ENCODE results near the gene RTRAF. TPM values are rescaled to one million over a fixed set of nuclear protein-coding genes. Genes with fewer than 3 reads are reported as not detected.

Gene RTRAF
- total and polyA plus RNA-seq, 10 of the 15 experiments (the other 5 are each of a cell fraction or from before 2014, with no cell fraction given), result 248 to 540 (median 368) TPM

DNA sequence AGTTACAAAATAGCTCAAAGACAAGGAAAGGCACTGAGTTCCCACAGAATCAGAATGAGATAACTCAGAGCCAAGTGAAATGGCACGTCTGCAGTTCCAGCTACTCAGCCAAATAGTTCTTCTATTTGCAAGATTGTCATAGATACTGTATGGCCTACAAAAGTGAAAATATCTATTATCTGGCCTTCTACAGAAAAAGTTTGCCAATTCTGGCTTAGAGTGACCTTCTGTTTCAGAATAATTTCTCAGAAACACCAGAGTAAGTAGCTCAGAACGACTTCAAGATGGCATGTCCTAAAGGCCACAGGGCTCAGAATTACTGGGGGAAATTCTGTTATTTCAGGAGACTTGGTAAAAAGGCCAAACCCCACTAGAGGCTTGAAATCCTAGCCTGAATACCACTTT, 10.7 kb upstream of the RTRAF start:
- Histone ChIP-seq H3K4me3 (no peak overlapping the region), H3K27me3 (replicated peaks in 1 of 2; ENCODE audit: control insufficient read depth in 2 of 2, insufficient read depth in 2 of 2, low read length in 1 of 2) (no peaks in the 10 kb centered on the region), H2AFZ (ENCODE audit: control insufficient read depth, low read depth, low read length) (peak overlapping the region; percentile 31), H3K4me1 (ENCODE audit: control insufficient read depth, insufficient read depth, low read length) (peaks cover 3% of the 10 kb centered on the region), H4K20me1 (ENCODE audit: control insufficient read depth, insufficient read depth) (no peaks in the 10 kb centered on the region), H3K27ac (ENCODE audit: control insufficient read depth, insufficient read depth) (no peak overlapping the region), H3K79me2 (ENCODE audit: control insufficient read depth, insufficient read depth, low read length) (no peaks in the 10 kb centered on the region), H3K4me2 (ENCODE audit: control insufficient read depth, insufficient read depth) (no peak overlapping the region), H3K36me3 (ENCODE audit: control insufficient read depth in 2 of 2, insufficient read depth in 2 of 2, low read length in 1 of 2) (no peaks in the 10 kb centered on the region), H3K9me3 (replicated peaks; ENCODE audit: control insufficient read depth, insufficient read depth, low read length) (no peaks in the 10 kb centered on the region; the same call in 2 of the 3 replicates), H3K9ac (ENCODE audit: control insufficient read depth, insufficient read depth, low read length) (no peak overlapping the region)
- CTCF ChIA-PET, result interaction anchor here (0.6 to 7.3 kb wide), 57 partner anchors 10 to 1849 kb away, joined by 3 to 67 read pairs (median 4); partner anchors contain the start of genes GNG2 and RTRAF
- RAD21 ChIA-PET (ENCODE audit: unreplicated experiment), result interaction anchor here (0.6 to 3.2 kb wide), 24 partner anchors 9 to 229 kb away, joined by 3 to 26 read pairs (median 4); partner anchors contain the start of gene GNG2
- no peak for ATAC-seq
- TF ChIP-seq, protein P1, sequence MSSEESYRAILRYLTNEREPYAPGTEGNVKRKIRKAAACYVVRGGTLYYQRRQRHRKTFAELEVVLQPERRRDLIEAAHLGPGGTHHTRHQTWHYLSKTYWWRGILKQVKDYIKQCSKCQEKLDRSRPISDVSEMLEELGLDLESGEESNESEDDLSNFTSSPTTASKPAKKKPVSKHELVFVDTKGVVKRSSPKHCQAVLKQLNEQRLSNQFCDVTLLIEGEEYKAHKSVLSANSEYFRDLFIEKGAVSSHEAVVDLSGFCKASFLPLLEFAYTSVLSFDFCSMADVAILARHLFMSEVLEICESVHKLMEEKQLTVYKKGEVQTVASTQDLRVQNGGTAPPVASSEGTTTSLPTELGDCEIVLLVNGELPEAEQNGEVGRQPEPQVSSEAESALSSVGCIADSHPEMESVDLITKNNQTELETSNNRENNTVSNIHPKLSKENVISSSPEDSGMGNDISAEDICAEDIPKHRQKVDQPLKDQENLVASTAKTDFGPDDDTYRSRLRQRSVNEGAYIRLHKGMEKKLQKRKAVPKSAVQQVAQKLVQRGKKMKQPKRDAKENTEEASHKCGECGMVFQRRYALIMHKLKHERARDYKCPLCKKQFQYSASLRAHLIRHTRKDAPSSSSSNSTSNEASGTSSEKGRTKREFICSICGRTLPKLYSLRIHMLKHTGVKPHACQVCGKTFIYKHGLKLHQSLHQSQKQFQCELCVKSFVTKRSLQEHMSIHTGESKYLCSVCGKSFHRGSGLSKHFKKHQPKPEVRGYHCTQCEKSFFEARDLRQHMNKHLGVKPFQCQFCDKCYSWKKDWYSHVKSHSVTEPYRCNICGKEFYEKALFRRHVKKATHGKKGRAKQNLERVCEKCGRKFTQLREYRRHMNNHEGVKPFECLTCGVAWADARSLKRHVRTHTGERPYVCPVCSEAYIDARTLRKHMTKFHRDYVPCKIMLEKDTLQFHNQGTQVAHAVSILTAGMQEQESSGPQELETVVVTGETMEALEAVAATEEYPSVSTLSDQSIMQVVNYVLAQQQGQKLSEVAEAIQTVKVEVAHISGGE (CRISPR knock-in tag; IDR thresholded peaks at IDR 0.05), result no peak
- TF ChIP-seq JUND (IDR thresholded peaks at IDR 0.05; ENCODE audit: low read depth, low read length), result no peak
- in situ Hi-C loops (cut with MboI), result no loop called here
- POLR2A ChIA-PET, result interaction anchor here (0.6 to 1.5 kb wide), 2 partner anchors 15 to 114 kb away, joined by 3 read pairs; no protein-coding TSS in a partner anchor
- no peak for DNase-seq (ENCODE audit: low read depth, low spot score)
- SMC1A ChIA-PET (ENCODE audit: uncharacterized antibody, unreplicated experiment), result interaction anchor here (0.6 to 4.3 kb wide), 44 partner anchors 8 to 695 kb away, joined by 3 to 30 read pairs (median 4); partner anchors contain the start of gene GNG2
- 34% methylated on average over 2 of the region's 2 CpGs for WGBS (ENCODE audit: insufficient coverage, insufficient replicate concordance, low lambda C conversion rate, missing lambda C conversion rate)
- BruUV-seq (replicated peaks), result no TSS peak
- FAIRE-seq, result no peak
- intact Hi-C loops (cut with micrococcal nuclease; ENCODE audit: unreplicated experiment), result loop anchor here (1.0 to 5.0 kb wide), 4 partner anchors 116 to 691 kb away; partner anchors contain the start of gene GNG2
